Stimulated activated CD8-positive, alpha-beta memory T cell treated with anti-CD3 and anti-CD28 coated beads, Interleukin-7, amount 100 ng/mL, for 1 hour (primary cell): ENCODE data around the gene IL34.

Experiments used
- DNase-seq, 2 donors: peaks; one replicate each; pipeline ENCODE4 v3.0.0-alpha.2; 2020; ENCODE audit warnings: low read depth in 2 of 2

Gene IL34

DNA sequence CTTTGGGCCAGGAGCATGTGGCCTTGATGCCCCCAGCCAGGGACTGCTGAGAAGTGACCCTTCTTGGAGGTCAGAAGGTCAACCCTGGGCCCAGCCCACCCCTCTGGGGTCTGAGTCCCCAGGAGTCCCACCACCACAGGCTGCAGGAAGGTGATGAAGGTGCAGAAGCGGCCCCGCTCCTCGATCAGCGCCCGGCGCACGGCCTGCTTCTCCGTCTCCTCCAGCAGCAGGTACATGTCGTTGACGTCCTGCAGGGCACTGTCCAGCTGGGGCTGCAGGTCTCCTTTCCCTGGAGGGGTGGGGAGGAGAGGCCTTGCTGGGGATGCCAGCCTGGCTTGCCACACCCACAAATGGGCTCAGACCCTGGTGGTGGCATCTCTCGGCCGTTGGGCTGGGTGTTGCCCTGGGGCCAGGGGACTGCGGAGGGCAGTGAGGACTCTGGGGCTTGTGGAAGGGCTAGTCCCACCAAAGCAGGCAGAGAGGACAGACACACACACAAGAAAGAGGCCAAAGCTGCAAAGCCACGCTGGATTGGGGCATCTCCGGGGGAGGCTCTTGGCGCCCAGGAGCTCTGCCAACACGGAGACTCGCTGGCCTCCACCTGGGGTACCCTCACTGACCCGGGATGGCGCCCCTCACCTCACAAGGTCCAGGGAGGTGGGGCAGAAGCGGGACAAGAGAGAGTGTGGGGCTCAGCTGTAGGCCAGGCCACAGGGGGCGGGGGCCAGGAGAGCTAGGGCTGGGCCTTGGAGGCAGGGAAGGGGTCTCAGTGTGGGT lies 31.9 kb downstream of the IL34 start:
- no peak for DNase-seq

GRCh38 chr16:70678898-70679670 lies 32.7 kb downstream of the IL34 start:
- DNase-seq = no peak

- DNase-seq = no peak
These were observed 33.5 kb downstream of the IL34 start for GRCh38 chr16:70679671-70680494.

DNA sequence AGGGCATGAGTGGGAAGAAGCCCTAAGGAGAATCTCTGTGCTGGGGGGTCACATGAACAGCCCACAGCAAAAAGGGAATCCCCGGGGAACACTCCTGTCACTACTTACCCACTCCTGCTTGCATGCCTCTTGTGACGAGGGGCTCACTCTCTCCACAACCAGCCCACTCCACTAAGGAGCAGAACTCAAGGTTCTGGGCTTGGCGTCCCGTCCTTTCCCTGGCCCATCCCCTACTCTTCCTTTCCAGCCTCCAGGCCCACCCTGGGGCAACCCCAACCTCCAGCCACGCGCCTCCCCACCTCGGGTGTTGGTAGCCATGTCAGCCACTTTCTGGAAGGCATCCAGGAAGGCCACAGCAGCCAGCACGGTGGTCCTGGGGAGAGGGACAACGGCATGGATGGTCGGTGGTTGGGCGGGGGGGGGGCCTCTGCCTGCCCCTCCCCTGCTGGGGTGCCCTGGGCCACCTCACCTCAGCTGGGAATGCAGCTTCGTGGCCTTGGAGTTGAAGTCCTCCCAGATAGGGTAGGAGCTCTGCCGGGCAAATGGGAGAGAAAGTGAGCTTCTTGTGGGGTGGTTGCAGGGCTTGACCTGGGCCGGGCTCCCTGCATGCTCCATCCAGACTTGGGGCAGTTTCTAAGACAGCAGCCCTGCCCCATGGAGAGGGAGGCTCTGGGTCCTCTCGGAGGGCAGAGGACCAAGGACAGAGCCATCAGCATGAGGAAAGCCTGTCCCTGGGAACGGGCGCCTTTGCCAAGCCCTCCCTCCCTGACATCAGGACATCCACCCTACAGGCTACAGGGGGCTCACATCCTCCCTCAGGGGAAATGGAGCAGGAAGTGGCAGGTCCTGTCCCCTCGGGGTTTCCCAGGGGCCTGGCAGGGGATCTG lies 34.4 kb downstream of the IL34 start:
- DNase-seq = no peak

DNA sequence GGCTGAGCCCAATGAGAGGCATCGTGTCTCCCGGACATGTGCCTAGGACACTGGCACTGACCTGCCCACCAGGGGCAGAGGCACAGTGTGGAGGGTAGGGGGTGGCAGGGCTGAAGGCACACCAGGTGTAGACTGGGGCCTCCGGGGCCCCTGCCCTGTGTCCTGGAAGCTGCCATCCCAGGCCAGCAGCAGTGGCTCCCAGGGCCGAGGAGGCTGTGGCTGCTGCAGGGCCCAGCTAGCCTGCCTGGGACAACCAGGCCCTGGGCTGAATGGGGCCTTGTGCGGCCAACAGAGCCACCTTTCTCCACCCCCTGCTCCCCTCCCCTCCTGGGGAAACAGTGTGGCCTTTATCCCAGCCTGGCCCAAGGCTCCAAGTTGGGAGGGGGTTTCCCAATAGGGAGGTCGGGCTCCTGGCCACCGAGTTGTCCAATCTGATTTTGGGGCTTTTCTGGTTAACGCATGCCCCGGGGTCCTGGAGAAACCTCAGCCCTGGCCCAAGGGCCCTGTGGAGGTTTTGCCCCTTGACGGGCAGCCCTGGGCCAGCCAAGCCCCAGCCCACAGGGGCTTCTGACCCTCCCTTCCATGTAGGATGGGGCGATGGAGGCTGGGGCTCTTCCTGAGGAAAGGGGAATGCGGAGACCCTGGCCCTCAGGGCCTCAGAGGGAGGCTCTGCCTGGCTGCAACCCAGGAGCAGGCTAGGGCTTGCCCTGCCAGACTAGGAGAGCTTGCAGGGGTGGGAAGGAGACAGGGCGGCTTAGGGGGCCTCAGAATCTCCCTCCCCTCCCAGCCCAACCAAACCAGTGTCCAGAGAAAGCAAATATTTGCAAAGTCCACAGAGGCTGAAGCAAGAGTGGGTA lies 35.3 kb downstream of the IL34 start:
- DNase-seq = no peak

DNA sequence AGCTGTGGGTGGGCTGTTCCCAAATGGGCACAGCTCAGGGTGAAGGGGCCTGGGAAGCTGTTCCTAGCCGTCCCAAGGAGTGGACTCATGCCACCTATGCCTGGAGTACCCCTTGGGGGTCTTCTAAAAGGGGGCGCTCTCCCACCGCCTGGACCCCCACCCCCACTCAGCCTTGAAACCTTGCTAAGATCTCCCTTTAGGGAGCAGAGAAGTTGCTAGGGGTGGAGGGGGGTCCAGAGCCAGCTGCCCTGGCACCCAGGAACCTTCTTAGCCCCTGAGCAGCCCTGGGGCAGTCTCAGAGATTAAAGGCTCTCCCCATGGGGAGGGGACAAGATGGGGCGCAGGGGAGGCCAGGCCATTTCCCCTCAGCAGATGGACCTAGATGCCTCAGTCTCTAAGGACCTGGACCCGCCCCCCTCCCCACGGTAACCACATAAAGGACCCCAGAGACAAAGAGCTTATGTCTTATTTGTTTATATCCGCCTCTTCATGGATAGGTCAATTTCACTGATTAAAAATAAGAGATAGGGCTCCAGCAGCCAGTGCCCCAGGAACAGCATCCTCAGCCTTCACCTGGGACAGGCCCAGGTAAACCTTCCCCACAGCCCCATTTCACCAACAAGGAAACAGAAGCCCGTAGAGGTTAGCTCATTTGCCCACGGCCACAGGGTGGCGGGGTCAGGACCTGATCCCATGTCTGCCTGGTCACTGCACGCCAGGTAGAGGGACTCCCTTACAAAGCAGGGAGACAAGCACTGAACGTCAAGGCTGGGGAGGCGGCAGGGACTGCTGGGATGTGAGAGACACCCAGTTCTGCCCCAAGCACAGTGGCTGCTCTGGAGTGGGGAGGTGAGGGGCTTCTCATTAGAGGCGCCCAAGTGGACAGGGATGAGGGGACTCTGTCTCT lies 36.1 kb downstream of the IL34 start:
- DNase-seq = no peak

- DNase-seq = no peak
These were observed 37.0 kb downstream of the IL34 start for GRCh38 chr16:70683146-70683944.

GRCh38 chr16:70684146-70685060 lies 38.0 kb downstream of the IL34 start:
- DNase-seq = no peak

- no peak for DNase-seq
These were observed 38.9 kb downstream of the IL34 start for GRCh38 chr16:70685061-70685937.

- no peak for DNase-seq
These were observed 39.6 kb downstream of the IL34 start, which contains the start of gene MTSS2 for GRCh38 chr16:70685938-70686375. MTSS2 (minus strand) TSS chr16:70686053; CDS start chr16:70685791, 262 bp downstream.

GRCh38 chr16:70686376-70687101 lies 40.2 kb downstream of the IL34 start:
- no peak for DNase-seq

- no peak for DNase-seq
These were observed 40.7 kb downstream of the IL34 start for GRCh38 chr16:70687102-70687511.

DNA sequence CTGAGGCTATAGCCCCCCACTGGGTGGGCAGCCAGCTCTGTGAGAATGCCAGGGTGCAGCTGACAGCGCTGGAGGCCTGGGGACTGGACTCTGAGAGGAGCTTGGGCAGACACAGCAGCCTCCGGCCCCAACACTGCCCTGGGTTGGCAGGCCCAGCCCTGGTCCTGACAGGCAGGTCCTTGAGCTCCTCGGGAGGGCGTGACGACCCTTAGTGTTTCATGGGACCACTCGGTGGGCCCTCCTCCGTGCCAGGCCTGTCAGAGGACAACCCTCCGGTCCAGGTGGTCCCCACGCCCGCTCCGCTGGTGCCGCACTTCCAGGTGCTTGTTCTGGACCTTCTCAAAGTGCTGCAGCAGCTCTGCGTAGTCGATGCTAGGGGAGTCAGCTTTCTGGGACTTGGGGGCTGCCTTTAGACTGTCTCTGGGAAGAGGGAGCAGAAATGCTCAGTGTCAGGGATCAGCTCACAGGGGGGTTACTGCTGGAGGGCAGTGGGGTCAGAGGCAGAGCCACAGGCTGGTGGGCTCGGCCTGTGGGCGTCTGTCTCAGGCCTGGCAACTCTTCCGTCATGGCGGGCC lies 41.4 kb downstream of the IL34 start:
- no peak for DNase-seq

DNA sequence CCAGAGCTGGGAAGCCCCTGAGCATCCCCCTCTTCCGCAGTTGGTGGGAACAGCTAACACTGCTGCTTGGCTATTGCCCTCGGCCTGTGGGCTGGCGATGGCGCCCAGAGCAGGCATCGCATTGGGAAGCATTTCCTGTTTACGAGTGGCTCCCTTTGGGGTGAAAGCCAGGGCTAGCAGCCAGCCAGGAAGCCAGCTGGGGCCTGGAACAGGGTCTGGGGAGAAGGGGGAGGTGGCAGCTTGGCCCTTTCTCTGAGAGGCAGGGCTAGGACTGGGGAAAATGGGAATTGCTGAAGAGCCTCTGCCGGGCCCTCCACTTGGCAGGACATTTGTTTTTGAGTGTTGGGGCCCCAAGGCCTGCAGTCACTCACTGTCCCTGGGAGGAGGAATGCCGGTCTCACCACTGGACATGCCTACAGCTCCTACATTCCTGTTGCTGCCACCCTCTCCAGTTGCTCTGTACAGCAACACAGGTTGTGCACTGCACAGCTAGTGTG lies 41.9 kb downstream of the IL34 start:
- no peak for DNase-seq
